GM12878 (cell line): ENCODE measurements around the gene ADAMTSL5. TPM values are rescaled to one million over a fixed set of nuclear protein-coding genes. Genes with fewer than 3 reads are reported as not detected.

Experiments used
- ATF2 ChIP-seq: IDR thresholded peaks from 2 replicates; pipeline ENCODE4 v1.6.1; 2012; ENCODE audit warnings: low read length, inconsistent platforms
- BMI1 ChIP-seq: fragments of 450-650 bp; IDR thresholded peaks from 2 replicates; pipeline ENCODE4 v1.6.1; 2016; ENCODE audit warnings: mild to moderate bottlenecking, moderate library complexity, borderline replicate concordance
- CEBPB ChIP-seq, 2 experiments: fragments of 150-350 bp in 1 of 2; IDR thresholded peaks; 2 replicates each; pipeline ENCODE4 v1.6.1; 2012 to 2014; ENCODE audit warnings: low read depth in 2 of 2, low read length in 2 of 2, borderline replicate concordance in 1 of 2, inconsistent platforms in 1 of 2
- CREB1 ChIP-seq: IDR thresholded peaks from 2 replicates; pipeline ENCODE4 v1.6.1; 2012; ENCODE audit warnings: low read depth, mild to moderate bottlenecking, inconsistent platforms
- CUX1 ChIP-seq: IDR thresholded peaks from 2 replicates; pipeline ENCODE4 v1.6.1; 2012; ENCODE audit warnings: improper control_type of control experiment, low read depth, low read length; ENCODE audit not compliant: insufficient replicate concordance
- E2F8 ChIP-seq: fragments of 450-650 bp; IDR thresholded peaks from 2 replicates; pipeline ENCODE4 v1.6.1; 2018; ENCODE audit warnings: mild to moderate bottlenecking, low read depth, moderate library complexity; ENCODE audit not compliant: partially characterized antibody
- EGR1 ChIP-seq, 2 experiments: IDR thresholded peaks; 1 replicate in 1 of 2; 2 replicates in 1 of 2; pipeline ENCODE4 v1.6.1; 2011 to 2012; ENCODE audit warnings: low read depth in 2 of 2, low read length in 2 of 2, borderline replicate concordance in 1 of 2, mild to moderate bottlenecking in 1 of 2, moderate library complexity in 1 of 2
- HDAC2 ChIP-seq: fragments of 200-600 bp; sonication (generic); IDR thresholded peaks from 2 replicates; pipeline ENCODE4 v1.6.1; 2017
- IKZF1 ChIP-seq: fragments of 450-650 bp; conservative IDR thresholded peaks from 2 replicates; pipeline ENCODE4 v1.6.1; 2017; ENCODE audit warnings: antibody characterized with exemption, mild to moderate bottlenecking
- KAT2A ChIP-seq: conservative IDR thresholded peaks from 2 replicates; pipeline ENCODE4 v1.6.1; 2011; ENCODE audit warnings: low read depth, low read length; ENCODE audit not compliant: control insufficient read depth
- NR2C1 ChIP-seq: fragments of 450-650 bp; IDR thresholded peaks from 2 replicates; pipeline ENCODE4 v1.6.1; 2017; ENCODE audit warnings: antibody characterized with exemption, mild to moderate bottlenecking, moderate library complexity
- SIN3A ChIP-seq: IDR thresholded peaks from 2 replicates; pipeline ENCODE4 v1.6.1; 2012; ENCODE audit warnings: low read depth, low read length, improper control_type of control experiment
- SMC3 ChIP-seq: IDR thresholded peaks from 2 replicates; pipeline ENCODE4 v1.6.1; 2011; ENCODE audit warnings: low read length, improper control_type of control experiment, borderline replicate concordance
- SRF ChIP-seq, 2 experiments: IDR thresholded peaks; 2 replicates each; pipeline ENCODE4 v1.6.1; 2011; ENCODE audit warnings: low read depth in 2 of 2, low read length in 2 of 2, mild to moderate bottlenecking in 1 of 2, moderate library complexity in 1 of 2
- YBX1 ChIP-seq: fragments of 450-650 bp; IDR thresholded peaks from 2 replicates; pipeline ENCODE4 v1.6.1; 2016; ENCODE audit warnings: antibody characterized with exemption
- ZBTB33 ChIP-seq: fragments of 450-650 bp; IDR thresholded peaks from 2 replicates; pipeline ENCODE4 v1.6.1; 2017; ENCODE audit warnings: mild to moderate bottlenecking
- ZNF274 ChIP-seq: IDR thresholded peaks from one replicate; pipeline ENCODE4 v1.8.0; 2011; ENCODE audit not compliant: insufficient read length, insufficient read depth
- polyA plus RNA-seq, 11 experiments: library from polyadenylated mRNA; depleted of rRNA in 4 of 11; unstranded in 6 of 11; stranded (reverse) in 5 of 11; fragments of >200 nt; fragmentation: Nextera tagmentation in 4 of 11; fragmentation: Illumina TruSeq in 1 of 11; extraction: Ambion mirVana in 4 of 11; extraction: Trizol in 1 of 11; gene quantifications; 1 replicate in 1 of 11; 2 replicates in 10 of 11; pipeline versions ENCODE4 v1.2.1 to v1.2.3, GENCODE V29; 2011 to 2016; ENCODE audit warnings: inconsistent platforms in 2 of 11, missing spikeins in 2 of 11, low read depth in 1 of 11
- total RNA-seq, 4 experiments: library from RNA; depleted of rRNA in 3 of 4; stranded (reverse); fragments of >200 nt in 3 of 4; fragmentation: Illumina TruSeq in 1 of 4; extraction: Trizol in 1 of 4; gene quantifications; 2 replicates each; pipeline versions ENCODE4 v1.2.1 to v1.2.3, GENCODE V29; 2013 to 2021

The ADAMTSL5 gene
- total and polyA plus RNA-seq, 10 of the 15 experiments (the other 5 are each of a cell fraction or from before 2014, with no cell fraction given): 0.04 to 0.83 (median 0.32) TPM; not detected in 4

- TF ChIP-seq SRF (IDR thresholded peaks at IDR 0.05; ENCODE audit: low read depth in 2 of 2, low read length in 2 of 2): no peak
- no peak for TF ChIP-seq CEBPB (IDR thresholded peaks at IDR 0.05; ENCODE audit: borderline replicate concordance in 1 of 2, low read depth in 2 of 2, low read length in 2 of 2)
- TF ChIP-seq ATF2: no peak
- TF ChIP-seq E2F8: no peak
- no peak for TF ChIP-seq IKZF1
- no peak for TF ChIP-seq KAT2A
- TF ChIP-seq ZNF274: no peak
- no peak for TF ChIP-seq EGR1 (IDR thresholded peaks at IDR 0.05; ENCODE audit: borderline replicate concordance in 1 of 2, low read depth in 2 of 2, low read length in 2 of 2)
- TF ChIP-seq NR2C1: no peak
- no peak for TF ChIP-seq HDAC2
- TF ChIP-seq SMC3: no peak
- peak; percentile 83 for TF ChIP-seq CREB1
- no peak for TF ChIP-seq ZBTB33
- no peak for TF ChIP-seq BMI1
- no peak for TF ChIP-seq SIN3A
- TF ChIP-seq YBX1: no peak
- no peak for TF ChIP-seq CUX1
Observed at GRCh38 chr19:1507763-1508506, 4.9 kb downstream of the ADAMTSL5 start (continued).
